GM12872 (cell line): Measurements from ENCODE around the gene AHSP.

Experiments used
- CTCF ChIP-seq: IDR thresholded peaks from 3 replicates; pipeline ENCODE4 v1.5.1; 2011; ENCODE audit warnings: low read depth, mild to moderate bottlenecking, low read length, moderate library complexity; ENCODE audit not compliant: insufficient read depth

AHSP gene

DNA sequence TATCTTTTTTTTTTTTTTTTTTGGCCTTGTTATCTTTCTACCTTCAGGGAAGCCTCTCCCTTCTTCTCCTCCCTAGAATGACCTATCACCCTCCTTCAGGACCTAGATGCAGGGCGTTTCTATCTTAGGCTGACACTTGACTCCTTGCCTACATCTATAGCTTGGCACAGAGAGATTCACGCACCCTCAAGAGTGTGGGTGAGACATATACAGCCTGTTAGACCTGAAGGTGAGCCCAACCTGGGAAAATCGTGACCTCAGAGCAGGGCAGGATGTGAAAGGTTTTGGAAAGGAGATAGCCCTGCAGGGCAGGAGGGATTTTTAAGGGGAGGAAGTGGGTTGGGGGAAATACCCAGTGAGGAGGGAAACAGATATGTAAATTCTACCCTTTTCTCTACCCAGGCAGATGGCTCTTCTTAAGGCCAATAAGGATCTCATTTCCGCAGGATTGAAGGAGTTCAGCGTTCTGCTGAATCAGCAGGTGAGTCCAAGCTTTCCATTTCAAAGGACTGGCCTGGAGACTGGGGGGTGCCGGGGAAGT, at the start of gene AHSP:
TSS of gene AHSP (plus strand) at position 167 of the 541 bp plus-strand sequence. CDS start at position 407, 240 bp downstream.
- TF ChIP-seq CTCF = no peak

- TF ChIP-seq CTCF = no peak
These were observed 48.7 kb upstream of the AHSP start for GRCh38 chr16:31478956-31479355.

- no peak for TF ChIP-seq CTCF
These were observed 47.9 kb upstream of the AHSP start for GRCh38 chr16:31479751-31480150.

GRCh38 chr16:31480851-31481536, 46.7 kb upstream of the AHSP start:
- TF ChIP-seq CTCF = no peak

GRCh38 chr16:31483081-31483480, 44.6 kb upstream of the AHSP start, which contains the start of gene SLC5A2:
Gene SLC5A2 (plus strand): TSS chr16:31483123. CDS start chr16:31483137, 14 bp downstream.
- TF ChIP-seq CTCF = no peak

- no peak for TF ChIP-seq CTCF
These were observed 43.1 kb upstream of the AHSP start for GRCh38 chr16:31484491-31485171.

DNA sequence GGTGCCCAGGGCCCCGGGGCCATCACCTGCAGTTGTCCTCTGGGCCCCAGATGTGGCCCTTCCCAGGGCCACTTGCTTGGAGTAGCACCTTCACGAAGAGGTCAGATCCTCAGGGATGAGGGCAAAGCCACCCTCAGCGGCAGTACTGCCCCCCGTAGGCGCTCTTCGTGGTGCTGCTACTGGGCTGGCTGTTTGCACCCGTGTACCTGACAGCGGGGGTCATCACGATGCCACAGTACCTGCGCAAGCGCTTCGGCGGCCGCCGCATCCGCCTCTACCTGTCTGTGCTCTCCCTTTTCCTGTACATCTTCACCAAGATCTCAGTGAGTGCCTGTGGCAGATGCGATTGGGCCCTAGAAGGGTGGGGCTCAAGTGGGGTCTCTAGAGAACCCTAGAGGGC, 42.1 kb upstream of the AHSP start:
- TF ChIP-seq CTCF = no peak
